ENCODE data around the gene ARMC12. TPM values are rescaled to one million over a fixed set of nuclear protein-coding genes. Genes with fewer than 3 reads are reported as not detected.

The ARMC12 gene
- total and polyA plus RNA-seq, 2 of the 13 experiments (the other 11 are each of a cell fraction or from before 2014, with no cell fraction given), result 1.3 TPM; not detected in 1

- TF ChIP-seq ZNF609 (CRISPR knock-in tag; IDR thresholded peaks at IDR 0.05; ENCODE audit: borderline replicate concordance), result no peak
- no peak for TF ChIP-seq NFYB (CRISPR knock-in tag; IDR thresholded peaks at IDR 0.05)
- TF ChIP-seq BRD4 (CRISPR knock-in tag; IDR thresholded peaks at IDR 0.05), result no peak
- peak; percentile 92; the same call in 1 of the 2 replicates for TF ChIP-seq MTF2 (CRISPR knock-in tag; IDR thresholded peaks at IDR 0.05; ENCODE audit: borderline replicate concordance)
- TF ChIP-seq ZNF225 (CRISPR knock-in tag; IDR thresholded peaks at IDR 0.05), result no peak
- no peak for TF ChIP-seq ZNF256 (CRISPR knock-in tag; conservative IDR thresholded peaks at IDR 0.05)
- no peak for TF ChIP-seq MIER2 (CRISPR knock-in tag; IDR thresholded peaks at IDR 0.05)
- TF ChIP-seq SMARCC2 (IDR thresholded peaks at IDR 0.05), result no peak
- 0 out of 2 replicates have a peak, but pooled peaks have one; percentile 45 for TF ChIP-seq ARNT2 (CRISPR knock-in tag; IDR thresholded peaks at IDR 0.05; ENCODE audit: low read depth)
- no peak for TF ChIP-seq KAT2B (IDR thresholded peaks at IDR 0.05; ENCODE audit: borderline replicate concordance, low read depth, low read length)
- TF ChIP-seq CENPBD1 (CRISPR knock-in tag; IDR thresholded peaks at IDR 0.05; ENCODE audit: borderline replicate concordance, low read depth), result no peak
- no peak for TF ChIP-seq LCORL (IDR thresholded peaks at IDR 0.05)
- peak; percentile 47; the same call in 1 of the 2 replicates for TF ChIP-seq LCORL (CRISPR knock-in tag; IDR thresholded peaks at IDR 0.05)
- TF ChIP-seq ZNF629 (CRISPR knock-in tag; conservative IDR thresholded peaks at IDR 0.05), result no peak
- TF ChIP-seq NR2F6 (IDR thresholded peaks at IDR 0.05), result no peak
- TF ChIP-seq NR2F6 (CRISPR knock-in tag; IDR thresholded peaks at IDR 0.05), result no peak
- no peak for TF ChIP-seq ZNF275 (CRISPR knock-in tag; IDR thresholded peaks at IDR 0.05; ENCODE audit: borderline replicate concordance)
- TF ChIP-seq EED (CRISPR knock-in tag; IDR thresholded peaks at IDR 0.05), result no peak; the same call in 1 of the 2 replicates
- TF ChIP-seq TEAD2 (CRISPR knock-in tag; IDR thresholded peaks at IDR 0.05), result no peak
- TF ChIP-seq AKAP8 (CRISPR knock-in tag; IDR thresholded peaks at IDR 0.05), result no peak
- no peak for TF ChIP-seq ZNF652 (CRISPR knock-in tag; IDR thresholded peaks at IDR 0.05; ENCODE audit: borderline replicate concordance, low read depth)
- no peak for TF ChIP-seq SPEN (CRISPR knock-in tag; IDR thresholded peaks at IDR 0.05; ENCODE audit: low read depth)
- no peak for TF ChIP-seq ETV6 (CRISPR knock-in tag; conservative IDR thresholded peaks at IDR 0.05)
- TF ChIP-seq GTF3A (CRISPR knock-in tag; conservative IDR thresholded peaks at IDR 0.05), result no peak
- no peak for TF ChIP-seq SIN3B (IDR thresholded peaks at IDR 0.05; ENCODE audit: low read length)
- TF ChIP-seq KLF9 (CRISPR knock-in tag; IDR thresholded peaks at IDR 0.05; ENCODE audit: low read depth), result no peak
- TF ChIP-seq POLR2AphosphoS2 (IDR thresholded peaks at IDR 0.05; ENCODE audit: low read depth, low read length), result no peak
- TF ChIP-seq SMC3 (IDR thresholded peaks at IDR 0.05; ENCODE audit: low read length), result no peak
Observed at GRCh38 chr6:35776364-35777215, 39.8 kb downstream of the ARMC12 start, which contains the start of gene CLPSL2 (continued).

Data from HepG2 (cell line).